ENCODE measurements around the gene ERMAP.

GRCh38 chr1:42793824-42794223 is 23.1 kb upstream of the ERMAP start:
- TF ChIP-seq RFX5 (IDR thresholded peaks at IDR 0.05; ENCODE audit: low read depth, low read length) = no peak
- TF ChIP-seq ZBTB33 (CRISPR knock-in tag; IDR thresholded peaks at IDR 0.05) = no peak
- TF ChIP-seq, protein P1, sequence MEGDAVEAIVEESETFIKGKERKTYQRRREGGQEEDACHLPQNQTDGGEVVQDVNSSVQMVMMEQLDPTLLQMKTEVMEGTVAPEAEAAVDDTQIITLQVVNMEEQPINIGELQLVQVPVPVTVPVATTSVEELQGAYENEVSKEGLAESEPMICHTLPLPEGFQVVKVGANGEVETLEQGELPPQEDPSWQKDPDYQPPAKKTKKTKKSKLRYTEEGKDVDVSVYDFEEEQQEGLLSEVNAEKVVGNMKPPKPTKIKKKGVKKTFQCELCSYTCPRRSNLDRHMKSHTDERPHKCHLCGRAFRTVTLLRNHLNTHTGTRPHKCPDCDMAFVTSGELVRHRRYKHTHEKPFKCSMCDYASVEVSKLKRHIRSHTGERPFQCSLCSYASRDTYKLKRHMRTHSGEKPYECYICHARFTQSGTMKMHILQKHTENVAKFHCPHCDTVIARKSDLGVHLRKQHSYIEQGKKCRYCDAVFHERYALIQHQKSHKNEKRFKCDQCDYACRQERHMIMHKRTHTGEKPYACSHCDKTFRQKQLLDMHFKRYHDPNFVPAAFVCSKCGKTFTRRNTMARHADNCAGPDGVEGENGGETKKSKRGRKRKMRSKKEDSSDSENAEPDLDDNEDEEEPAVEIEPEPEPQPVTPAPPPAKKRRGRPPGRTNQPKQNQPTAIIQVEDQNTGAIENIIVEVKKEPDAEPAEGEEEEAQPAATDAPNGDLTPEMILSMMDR (IDR thresholded peaks at IDR 0.05 in 2 of 3, conservative IDR thresholded peaks at IDR 0.05 in 1 of 3; ENCODE audit: insufficient read depth in 2 of 3, low read depth in 1 of 3, low read length in 3 of 3) = no peak
- no peak for TF ChIP-seq SOX6 (IDR thresholded peaks at IDR 0.05)
- no peak for TF ChIP-seq CHD2 (IDR thresholded peaks at IDR 0.05; ENCODE audit: low read depth, low read length)
- TF ChIP-seq TAF7 (tag; IDR thresholded peaks at IDR 0.05) = no peak
- TF ChIP-seq E2F6 (IDR thresholded peaks at IDR 0.05; ENCODE audit: borderline replicate concordance in 1 of 2, extremely low read depth in 1 of 2, insufficient read depth in 1 of 2, insufficient read length in 1 of 2, low read depth in 1 of 2, low read length in 1 of 2, poor library complexity in 1 of 2, severe bottlenecking in 1 of 2) = no peak
- no peak for TF ChIP-seq POLR2A (conservative IDR thresholded peaks at IDR 0.05)

All from K562 (cell line).